Measurements from ENCODE around the gene INSRR. TPM values are rescaled to one million over a fixed set of nuclear protein-coding genes. Genes with fewer than 3 reads are reported as not detected.

Gene INSRR
- total and polyA plus RNA-seq, 9 of the 15 experiments (the other 6 are each of a cell fraction or from before 2014, with no cell fraction given), result 0.03 to 0.18 (median 0.06) TPM; not detected in 3

DNA sequence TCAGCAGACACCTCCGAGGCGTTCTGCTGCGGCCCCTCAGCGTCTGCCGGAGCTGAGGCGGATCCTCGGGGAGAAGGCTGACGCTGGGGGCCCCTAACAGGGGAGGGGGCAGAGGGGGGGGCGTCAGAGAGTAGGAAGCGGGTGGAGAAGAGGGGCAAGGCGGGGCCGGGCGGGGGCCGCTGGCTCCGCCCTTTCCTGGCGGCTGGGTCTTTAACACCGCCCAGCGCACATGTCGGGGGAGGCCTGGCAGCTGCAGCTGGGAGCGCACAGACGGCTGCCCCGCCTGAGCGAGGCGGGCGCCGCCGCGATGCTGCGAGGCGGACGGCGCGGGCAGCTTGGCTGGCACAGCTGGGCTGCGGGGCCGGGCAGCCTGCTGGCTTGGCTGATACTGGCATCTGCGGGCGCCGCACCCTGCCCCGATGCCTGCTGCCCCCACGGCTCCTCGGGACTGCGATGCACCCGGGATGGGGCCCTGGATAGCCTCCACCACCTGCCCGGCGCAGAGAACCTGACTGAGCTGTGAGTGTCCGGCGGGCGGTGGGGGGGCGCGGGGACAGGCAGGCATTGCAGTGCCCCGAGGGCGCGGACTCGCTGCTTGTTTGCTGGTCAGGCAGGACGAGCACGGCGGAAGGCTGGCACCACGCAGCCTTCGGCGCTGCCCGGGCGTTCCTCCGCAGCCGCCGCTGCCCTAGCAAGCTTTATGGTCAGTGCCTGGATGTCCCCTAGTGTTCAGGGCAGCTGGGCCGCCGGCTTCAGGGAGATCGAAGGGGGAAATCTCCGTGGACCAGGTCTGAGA is 1.9 kb upstream of the INSRR start, which contains the start of gene NTRK1 (continued):
- TF ChIP-seq, protein P1, sequence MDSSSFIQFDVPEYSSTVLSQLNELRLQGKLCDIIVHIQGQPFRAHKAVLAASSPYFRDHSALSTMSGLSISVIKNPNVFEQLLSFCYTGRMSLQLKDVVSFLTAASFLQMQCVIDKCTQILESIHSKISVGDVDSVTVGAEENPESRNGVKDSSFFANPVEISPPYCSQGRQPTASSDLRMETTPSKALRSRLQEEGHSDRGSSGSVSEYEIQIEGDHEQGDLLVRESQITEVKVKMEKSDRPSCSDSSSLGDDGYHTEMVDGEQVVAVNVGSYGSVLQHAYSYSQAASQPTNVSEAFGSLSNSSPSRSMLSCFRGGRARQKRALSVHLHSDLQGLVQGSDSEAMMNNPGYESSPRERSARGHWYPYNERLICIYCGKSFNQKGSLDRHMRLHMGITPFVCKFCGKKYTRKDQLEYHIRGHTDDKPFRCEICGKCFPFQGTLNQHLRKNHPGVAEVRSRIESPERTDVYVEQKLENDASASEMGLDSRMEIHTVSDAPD (CRISPR knock-in tag; IDR thresholded peaks at IDR 0.05), result no peak
- TF ChIP-seq ZFPM2 (CRISPR knock-in tag; IDR thresholded peaks at IDR 0.05), result no peak
- TF ChIP-seq, protein P2, sequence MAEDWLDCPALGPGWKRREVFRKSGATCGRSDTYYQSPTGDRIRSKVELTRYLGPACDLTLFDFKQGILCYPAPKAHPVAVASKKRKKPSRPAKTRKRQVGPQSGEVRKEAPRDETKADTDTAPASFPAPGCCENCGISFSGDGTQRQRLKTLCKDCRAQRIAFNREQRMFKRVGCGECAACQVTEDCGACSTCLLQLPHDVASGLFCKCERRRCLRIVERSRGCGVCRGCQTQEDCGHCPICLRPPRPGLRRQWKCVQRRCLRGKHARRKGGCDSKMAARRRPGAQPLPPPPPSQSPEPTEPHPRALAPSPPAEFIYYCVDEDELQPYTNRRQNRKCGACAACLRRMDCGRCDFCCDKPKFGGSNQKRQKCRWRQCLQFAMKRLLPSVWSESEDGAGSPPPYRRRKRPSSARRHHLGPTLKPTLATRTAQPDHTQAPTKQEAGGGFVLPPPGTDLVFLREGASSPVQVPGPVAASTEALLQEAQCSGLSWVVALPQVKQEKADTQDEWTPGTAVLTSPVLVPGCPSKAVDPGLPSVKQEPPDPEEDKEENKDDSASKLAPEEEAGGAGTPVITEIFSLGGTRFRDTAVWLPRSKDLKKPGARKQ (CRISPR knock-in tag; IDR thresholded peaks at IDR 0.05), result no peak
- no peak for TF ChIP-seq CBX2 (IDR thresholded peaks at IDR 0.05; ENCODE audit: insufficient read depth, low read length, poor library complexity, severe bottlenecking)
- TF ChIP-seq, protein P3, sequence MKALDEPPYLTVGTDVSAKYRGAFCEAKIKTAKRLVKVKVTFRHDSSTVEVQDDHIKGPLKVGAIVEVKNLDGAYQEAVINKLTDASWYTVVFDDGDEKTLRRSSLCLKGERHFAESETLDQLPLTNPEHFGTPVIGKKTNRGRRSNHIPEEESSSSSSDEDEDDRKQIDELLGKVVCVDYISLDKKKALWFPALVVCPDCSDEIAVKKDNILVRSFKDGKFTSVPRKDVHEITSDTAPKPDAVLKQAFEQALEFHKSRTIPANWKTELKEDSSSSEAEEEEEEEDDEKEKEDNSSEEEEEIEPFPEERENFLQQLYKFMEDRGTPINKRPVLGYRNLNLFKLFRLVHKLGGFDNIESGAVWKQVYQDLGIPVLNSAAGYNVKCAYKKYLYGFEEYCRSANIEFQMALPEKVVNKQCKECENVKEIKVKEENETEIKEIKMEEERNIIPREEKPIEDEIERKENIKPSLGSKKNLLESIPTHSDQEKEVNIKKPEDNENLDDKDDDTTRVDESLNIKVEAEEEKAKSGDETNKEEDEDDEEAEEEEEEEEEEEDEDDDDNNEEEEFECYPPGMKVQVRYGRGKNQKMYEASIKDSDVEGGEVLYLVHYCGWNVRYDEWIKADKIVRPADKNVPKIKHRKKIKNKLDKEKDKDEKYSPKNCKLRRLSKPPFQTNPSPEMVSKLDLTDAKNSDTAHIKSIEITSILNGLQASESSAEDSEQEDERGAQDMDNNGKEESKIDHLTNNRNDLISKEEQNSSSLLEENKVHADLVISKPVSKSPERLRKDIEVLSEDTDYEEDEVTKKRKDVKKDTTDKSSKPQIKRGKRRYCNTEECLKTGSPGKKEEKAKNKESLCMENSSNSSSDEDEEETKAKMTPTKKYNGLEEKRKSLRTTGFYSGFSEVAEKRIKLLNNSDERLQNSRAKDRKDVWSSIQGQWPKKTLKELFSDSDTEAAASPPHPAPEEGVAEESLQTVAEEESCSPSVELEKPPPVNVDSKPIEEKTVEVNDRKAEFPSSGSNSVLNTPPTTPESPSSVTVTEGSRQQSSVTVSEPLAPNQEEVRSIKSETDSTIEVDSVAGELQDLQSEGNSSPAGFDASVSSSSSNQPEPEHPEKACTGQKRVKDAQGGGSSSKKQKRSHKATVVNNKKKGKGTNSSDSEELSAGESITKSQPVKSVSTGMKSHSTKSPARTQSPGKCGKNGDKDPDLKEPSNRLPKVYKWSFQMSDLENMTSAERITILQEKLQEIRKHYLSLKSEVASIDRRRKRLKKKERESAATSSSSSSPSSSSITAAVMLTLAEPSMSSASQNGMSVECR (CRISPR knock-in tag; IDR thresholded peaks at IDR 0.05), result peak; percentile 67
- peak; percentile 29 for TF ChIP-seq CXXC5 (CRISPR knock-in tag; IDR thresholded peaks at IDR 0.05)
- TF ChIP-seq, protein P4, sequence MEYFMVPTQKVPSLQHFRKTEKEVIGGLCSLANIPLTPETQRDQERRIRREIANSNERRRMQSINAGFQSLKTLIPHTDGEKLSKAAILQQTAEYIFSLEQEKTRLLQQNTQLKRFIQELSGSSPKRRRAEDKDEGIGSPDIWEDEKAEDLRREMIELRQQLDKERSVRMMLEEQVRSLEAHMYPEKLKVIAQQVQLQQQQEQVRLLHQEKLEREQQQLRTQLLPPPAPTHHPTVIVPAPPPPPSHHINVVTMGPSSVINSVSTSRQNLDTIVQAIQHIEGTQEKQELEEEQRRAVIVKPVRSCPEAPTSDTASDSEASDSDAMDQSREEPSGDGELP (CRISPR knock-in tag; IDR thresholded peaks at IDR 0.05; ENCODE audit: borderline replicate concordance), result peak; percentile 84
- no peak for TF ChIP-seq MBD2 (IDR thresholded peaks at IDR 0.05; ENCODE audit: borderline replicate concordance, low read depth)
- TF ChIP-seq, protein P5, sequence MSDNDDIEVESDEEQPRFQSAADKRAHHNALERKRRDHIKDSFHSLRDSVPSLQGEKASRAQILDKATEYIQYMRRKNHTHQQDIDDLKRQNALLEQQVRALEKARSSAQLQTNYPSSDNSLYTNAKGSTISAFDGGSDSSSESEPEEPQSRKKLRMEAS (CRISPR knock-in tag; IDR thresholded peaks at IDR 0.05), result peak; percentile 80
- TF ChIP-seq TRIM28 (IDR thresholded peaks at IDR 0.05), result no peak
- TF ChIP-seq HNRNPLL (IDR thresholded peaks at IDR 0.05; ENCODE audit: low read depth, low read length, poor library complexity, severe bottlenecking), result no peak
- TF ChIP-seq, protein P6, sequence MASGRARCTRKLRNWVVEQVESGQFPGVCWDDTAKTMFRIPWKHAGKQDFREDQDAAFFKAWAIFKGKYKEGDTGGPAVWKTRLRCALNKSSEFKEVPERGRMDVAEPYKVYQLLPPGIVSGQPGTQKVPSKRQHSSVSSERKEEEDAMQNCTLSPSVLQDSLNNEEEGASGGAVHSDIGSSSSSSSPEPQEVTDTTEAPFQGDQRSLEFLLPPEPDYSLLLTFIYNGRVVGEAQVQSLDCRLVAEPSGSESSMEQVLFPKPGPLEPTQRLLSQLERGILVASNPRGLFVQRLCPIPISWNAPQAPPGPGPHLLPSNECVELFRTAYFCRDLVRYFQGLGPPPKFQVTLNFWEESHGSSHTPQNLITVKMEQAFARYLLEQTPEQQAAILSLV (tag; IDR thresholded peaks at IDR 0.05), result no peak
- TF ChIP-seq FOXJ2 (tag; IDR thresholded peaks at IDR 0.05), result no peak

Measured in K562 (cell line).